ENCODE data around the gene ZNF664.

- no peak for TF ChIP-seq CTCF (IDR thresholded peaks at IDR 0.05)
- no peak for TF ChIP-seq POLR2A (IDR thresholded peaks at IDR 0.05)
These were observed 29.9 kb upstream of the ZNF664 start for GRCh38 chr12:123942911-123943648.
